ENCODE results near the gene FAM83F. TPM values are rescaled to one million over a fixed set of nuclear protein-coding genes. Genes with fewer than 3 reads are reported as not detected.
A peak's percentile ranks its signal among the peaks of the same experiment; 100 is the strongest.
"Not testable (repeated sequence)": the region's sequence is repeated elsewhere in the genome, so short reads cannot be mapped to it uniquely, and the experiment has no call there.

FAM83F gene
- polyA plus RNA-seq, 4 donors, result 8.5 to 19.9 (median 14.0) TPM

DNA sequence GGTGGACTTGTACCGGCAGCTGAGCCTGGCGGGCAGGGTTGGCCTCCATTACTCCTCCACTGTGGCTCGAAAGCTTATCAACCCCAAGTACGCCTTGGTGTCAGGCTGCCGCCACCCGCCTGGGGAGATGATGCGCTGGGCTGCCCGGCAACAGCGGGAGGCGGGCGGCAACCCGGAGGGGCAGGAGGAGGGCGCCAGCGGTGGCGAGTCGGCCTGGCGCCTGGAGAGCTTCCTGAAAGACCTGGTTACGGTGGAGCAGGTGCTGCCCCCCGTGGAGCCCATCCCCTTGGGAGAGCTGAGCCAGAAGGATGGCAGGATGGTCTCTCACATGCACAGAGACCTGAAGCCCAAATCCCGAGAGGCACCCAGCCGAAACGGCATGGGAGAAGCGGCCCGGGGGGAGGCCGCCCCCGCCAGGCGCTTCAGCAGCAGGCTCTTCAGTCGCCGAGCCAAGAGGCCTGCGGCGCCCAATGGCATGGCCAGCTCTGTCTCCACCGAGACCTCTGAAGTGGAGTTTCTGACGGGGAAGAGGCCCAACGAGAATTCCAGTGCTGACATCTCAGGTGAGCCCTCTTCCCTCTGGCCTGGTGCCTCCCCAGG, 26.7 kb downstream of the FAM83F start:
- H3K27ac ChIP-seq (ENCODE audit: low read depth in 1 of 3, low read length in 2 of 3), result no peak overlapping the region

DNA sequence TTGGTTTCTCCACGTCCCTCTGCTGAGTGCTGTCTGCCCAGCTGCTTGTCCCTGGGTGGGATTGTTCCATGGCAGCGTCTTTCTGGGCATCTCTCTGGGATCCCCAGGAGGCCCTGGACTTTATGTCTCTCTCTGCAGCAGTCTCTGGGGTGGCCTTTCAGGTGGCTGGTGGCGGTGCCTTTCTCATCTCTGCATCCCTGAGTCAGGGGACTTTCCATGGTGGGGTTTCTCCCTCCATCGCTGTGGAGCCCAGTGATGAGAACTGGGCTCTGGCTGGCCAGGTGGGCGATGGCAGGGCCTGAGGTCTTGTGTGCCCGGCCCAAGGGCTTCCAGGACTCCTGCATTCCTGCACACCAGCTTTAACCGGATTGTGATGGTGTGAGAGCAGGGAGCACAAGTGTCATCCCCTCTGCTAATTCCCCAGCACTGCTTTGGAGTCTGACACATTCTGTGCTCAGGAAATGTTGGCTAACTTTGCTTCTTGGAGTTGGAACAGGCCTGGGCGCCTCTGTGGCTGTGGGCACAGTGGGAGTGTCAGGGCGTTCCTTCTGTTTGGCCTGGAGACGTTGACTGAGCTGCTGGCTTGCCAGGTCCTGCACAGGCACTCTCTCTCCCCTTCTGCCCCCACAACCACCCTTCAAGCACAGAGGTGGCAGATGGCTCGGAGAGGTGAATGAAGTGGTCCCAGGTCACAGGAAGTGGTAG, 27.9 kb downstream of the FAM83F start:
- DNase-seq (no peak), FAIRE-seq (no peak)
- Histone ChIP-seq H3K27ac (ENCODE audit: low read depth in 1 of 3, low read length in 2 of 3) (no peak overlapping the region), H3K4me1 (ENCODE audit: control insufficient read depth in 3 of 3, insufficient read depth in 2 of 3, low read depth in 1 of 3, low read length in 2 of 3) (peaks cover 0 to 4% (median 0%) of the 10 kb centered on the region in 3 donors), H3K27me3 (ENCODE audit: control insufficient read depth in 3 of 3, insufficient read depth in 3 of 3, low read length in 3 of 3) (no peaks in the 10 kb centered on the region), H3K9me3 (ENCODE audit: control insufficient read depth in 2 of 2, insufficient read depth in 1 of 2, low read depth in 1 of 2, low read length in 1 of 2) (no peaks in the 10 kb centered on the region), H3K36me3 (ENCODE audit: control insufficient read depth in 3 of 3, insufficient read depth in 2 of 3, low read depth in 1 of 3, low read length in 3 of 3) (peaks cover 0 to 89% (median 6%) of the 10 kb centered on the region in 3 donors), H3K4me3 (ENCODE audit: low read depth in 1 of 3, low read length in 3 of 3) (no peak overlapping the region)
- 79 to 84% (median 81%) methylated on average over 11 of the region's 11 CpGs for WGBS, 3 donors

More for the DNA sequence above, 26.7 kb downstream of the FAM83F start:
- DNase-seq (no peak), FAIRE-seq (no peak)
- peaks cover 0 to 77% (median 6%) of the 10 kb centered on the region in 3 donors for H3K36me3 ChIP-seq (ENCODE audit: control insufficient read depth in 3 of 3, insufficient read depth in 2 of 3, low read depth in 1 of 3, low read length in 3 of 3)
- H3K4me1 ChIP-seq (ENCODE audit: control insufficient read depth in 3 of 3, insufficient read depth in 2 of 3, low read depth in 1 of 3, low read length in 2 of 3), result peaks cover 0 to 9% (median 0%) of the 10 kb centered on the region in 3 donors
- no peak overlapping the region for H3K4me3 ChIP-seq (ENCODE audit: low read depth in 1 of 3, low read length in 3 of 3)
- no peaks in the 10 kb centered on the region for H3K27me3 ChIP-seq (ENCODE audit: control insufficient read depth in 3 of 3, insufficient read depth in 3 of 3, low read length in 3 of 3)
- 88 to 93% (median 92%) methylated on average over 22 to 34 of the region's 34 CpGs for WGBS, 3 donors
- H3K9me3 ChIP-seq (ENCODE audit: control insufficient read depth in 2 of 2, insufficient read depth in 1 of 2, low read depth in 1 of 2, low read length in 1 of 2), result no peaks in the 10 kb centered on the region

DNA sequence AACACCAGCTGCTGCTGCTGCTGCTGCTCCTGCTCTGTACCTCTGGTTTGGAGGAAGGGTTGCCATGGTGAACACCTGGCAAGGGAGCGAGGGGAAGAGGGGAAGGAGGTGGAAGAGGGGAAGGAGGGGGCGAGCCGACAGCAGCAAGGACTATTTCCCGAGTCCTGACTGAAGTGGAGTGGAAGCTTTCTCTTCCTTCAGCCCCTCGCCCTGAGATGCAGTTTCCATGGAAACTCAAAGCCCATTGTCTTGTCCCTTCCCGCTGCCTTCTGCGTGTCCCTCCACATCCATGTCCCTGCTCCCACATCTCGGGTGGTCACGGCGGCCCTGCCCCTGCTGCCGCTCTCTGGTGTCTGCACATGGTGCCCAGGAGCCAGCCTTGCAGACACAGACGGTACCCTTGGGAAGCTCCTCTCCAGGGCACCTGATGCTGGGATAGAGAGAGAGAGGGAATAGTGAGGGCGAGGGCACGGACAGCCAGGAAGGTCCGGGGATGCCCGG, 28.6 kb downstream of the FAM83F start:
- DNase-seq (no peak), FAIRE-seq (no peak)
- no peak overlapping the region for H3K4me3 ChIP-seq (ENCODE audit: low read depth in 1 of 3, low read length in 3 of 3)
- peaks cover 0 to 89% (median 6%) of the 10 kb centered on the region in 3 donors for H3K36me3 ChIP-seq (ENCODE audit: control insufficient read depth in 3 of 3, insufficient read depth in 2 of 3, low read depth in 1 of 3, low read length in 3 of 3)
- peaks cover 0 to 4% (median 0%) of the 10 kb centered on the region in 3 donors for H3K4me1 ChIP-seq (ENCODE audit: control insufficient read depth in 3 of 3, insufficient read depth in 2 of 3, low read depth in 1 of 3, low read length in 2 of 3)
- 79 to 84% (median 80%) methylated on average over 16 of the region's 16 CpGs for WGBS, 3 donors
- no peaks in the 10 kb centered on the region for H3K9me3 ChIP-seq (ENCODE audit: control insufficient read depth in 2 of 2, insufficient read depth in 1 of 2, low read depth in 1 of 2, low read length in 1 of 2)
- no peak overlapping the region for H3K27ac ChIP-seq (ENCODE audit: low read depth in 1 of 3, low read length in 2 of 3)
- H3K27me3 ChIP-seq (ENCODE audit: control insufficient read depth in 3 of 3, insufficient read depth in 3 of 3, low read length in 3 of 3), result no peaks in the 10 kb centered on the region

DNA sequence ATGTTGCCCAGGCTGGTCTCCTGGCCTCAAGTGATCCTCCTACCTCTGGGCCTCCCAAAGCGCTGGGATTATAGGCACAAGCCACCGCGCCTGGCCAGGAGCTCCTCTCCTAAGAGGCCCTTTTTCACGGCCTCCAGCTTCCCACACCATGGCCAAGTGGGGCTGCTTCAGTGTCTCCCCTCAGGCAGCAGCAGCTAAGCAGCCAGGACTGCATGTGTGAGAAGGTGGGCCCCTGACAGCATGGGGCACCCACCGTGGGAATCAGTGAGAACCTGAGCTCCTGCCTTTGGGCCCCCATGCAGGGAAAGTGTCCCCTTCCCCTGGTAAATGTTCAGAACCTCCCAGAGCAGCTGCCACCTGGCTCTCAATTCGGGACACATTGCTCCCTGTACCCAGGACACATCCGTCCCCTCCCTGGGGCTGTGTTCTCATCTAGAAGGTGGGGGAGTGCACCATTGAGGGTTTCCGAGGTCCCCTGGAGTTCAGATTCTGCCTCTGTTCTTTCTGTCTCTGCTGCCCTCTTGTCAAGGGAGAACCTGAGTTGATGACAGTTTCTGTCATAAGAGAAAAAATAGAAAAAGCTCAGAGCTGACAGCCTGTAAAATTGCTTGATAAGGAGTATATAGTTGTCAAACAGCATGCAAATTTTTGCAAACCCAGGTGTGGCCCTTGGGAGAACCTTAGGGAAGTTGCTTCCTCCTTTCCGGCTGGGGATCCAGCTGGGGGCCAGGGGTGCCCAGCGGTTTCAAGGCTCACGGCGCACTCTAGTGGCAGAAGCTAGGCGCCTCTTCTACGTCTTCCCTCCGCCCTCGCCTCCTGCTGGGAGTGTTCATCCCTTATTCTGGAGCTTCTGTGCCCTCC, 29.7 kb downstream of the FAM83F start:
- H3K36me3 ChIP-seq (ENCODE audit: control insufficient read depth in 3 of 3, insufficient read depth in 2 of 3, low read depth in 1 of 3, low read length in 3 of 3), result peaks cover 0 to 89% (median 6%) of the 10 kb centered on the region in 3 donors
- H3K4me1 ChIP-seq (ENCODE audit: control insufficient read depth in 3 of 3, insufficient read depth in 2 of 3, low read depth in 1 of 3, low read length in 2 of 3), result peaks cover 0 to 4% (median 0%) of the 10 kb centered on the region in 3 donors
- 32 to 35% (median 33%) methylated on average over 16 of the region's 16 CpGs for WGBS, 3 donors
- H3K9me3 ChIP-seq (ENCODE audit: control insufficient read depth in 2 of 2, insufficient read depth in 1 of 2, low read depth in 1 of 2, low read length in 1 of 2), result no peaks in the 10 kb centered on the region
- H3K27me3 ChIP-seq (ENCODE audit: control insufficient read depth in 3 of 3, insufficient read depth in 3 of 3, low read length in 3 of 3), result no peaks in the 10 kb centered on the region
- no peak overlapping the region for H3K27ac ChIP-seq (ENCODE audit: low read depth in 1 of 3, low read length in 2 of 3)
- no peak overlapping the region for H3K4me3 ChIP-seq (ENCODE audit: low read depth in 1 of 3, low read length in 3 of 3)
- peak; percentile 75 to 85 for DNase-seq
- no peak for FAIRE-seq

DNA sequence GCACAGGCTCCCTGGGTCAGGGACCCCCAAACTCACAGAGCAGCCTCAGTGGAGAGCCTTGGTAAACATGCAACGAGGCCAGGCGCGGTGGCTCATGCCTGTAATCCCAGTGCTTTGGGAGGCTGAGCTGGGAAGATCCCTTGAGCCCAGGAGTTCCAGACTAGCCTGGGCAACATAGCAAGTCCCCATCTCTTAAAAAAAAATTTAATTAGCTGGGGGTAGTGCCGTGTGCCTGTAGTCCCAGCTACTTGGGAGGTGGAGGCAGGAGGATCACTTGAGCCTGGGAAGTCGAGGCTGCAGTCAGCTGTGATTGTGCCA, 30.3 kb downstream of the FAM83F start:
- not testable (repeated sequence) for H3K4me3 ChIP-seq (ENCODE audit: low read depth in 1 of 3, low read length in 3 of 3); FAIRE-seq; H3K4me1 ChIP-seq (ENCODE audit: control insufficient read depth in 3 of 3, insufficient read depth in 2 of 3, low read depth in 1 of 3, low read length in 2 of 3); H3K9me3 ChIP-seq (ENCODE audit: control insufficient read depth in 2 of 2, insufficient read depth in 1 of 2, low read depth in 1 of 2, low read length in 1 of 2); DNase-seq; H3K27ac ChIP-seq (ENCODE audit: low read depth in 1 of 3, low read length in 2 of 3); H3K27me3 ChIP-seq (ENCODE audit: control insufficient read depth in 3 of 3, insufficient read depth in 3 of 3, low read length in 3 of 3)
- peaks cover 0 to 89% (median 6%) of the 10 kb centered on the region in 3 donors for H3K36me3 ChIP-seq (ENCODE audit: control insufficient read depth in 3 of 3, insufficient read depth in 2 of 3, low read depth in 1 of 3, low read length in 3 of 3)
- 38 to 56% (median 53%) methylated on average over 5 of the region's 5 CpGs for WGBS, 3 donors

DNA sequence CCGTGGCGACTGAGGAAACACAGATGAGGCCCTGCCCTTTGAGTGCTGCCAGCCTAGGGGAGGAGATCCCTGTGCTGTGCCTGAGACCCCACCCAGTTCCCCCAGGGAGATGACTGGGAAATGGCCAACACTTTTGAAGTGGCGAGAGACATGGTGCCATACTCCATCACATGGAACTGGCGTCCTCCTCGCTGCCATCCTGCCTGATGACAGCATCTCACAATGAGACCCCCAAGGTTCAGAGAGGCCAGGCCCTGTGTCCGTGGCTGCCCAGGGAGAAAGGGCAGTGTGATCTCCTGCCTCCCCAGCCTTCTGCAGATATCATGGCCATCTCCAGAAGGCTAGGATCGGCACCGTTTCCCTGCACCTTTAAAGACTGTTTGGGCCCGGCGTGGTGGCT, 31.1 kb downstream of the FAM83F start:
- Histone ChIP-seq H3K4me3 (ENCODE audit: low read depth in 1 of 3, low read length in 3 of 3) (no peak overlapping the region), H3K27ac (ENCODE audit: low read depth in 1 of 3, low read length in 2 of 3) (no peak overlapping the region), H3K4me1 (ENCODE audit: control insufficient read depth in 3 of 3, insufficient read depth in 2 of 3, low read depth in 1 of 3, low read length in 2 of 3) (peaks cover 0 to 4% (median 0%) of the 10 kb centered on the region in 3 donors), H3K27me3 (ENCODE audit: control insufficient read depth in 3 of 3, insufficient read depth in 3 of 3, low read length in 3 of 3) (no peaks in the 10 kb centered on the region), H3K36me3 (ENCODE audit: control insufficient read depth in 3 of 3, insufficient read depth in 2 of 3, low read depth in 1 of 3, low read length in 3 of 3) (peaks cover 0 to 92% (median 6%) of the 10 kb centered on the region in 3 donors), H3K9me3 (ENCODE audit: control insufficient read depth in 2 of 2, insufficient read depth in 1 of 2, low read depth in 1 of 2, low read length in 1 of 2) (no peaks in the 10 kb centered on the region)
- WGBS, 3 donors, result 94 to 96% (median 95%) methylated on average over 10 of the region's 10 CpGs
- no peak for FAIRE-seq
- DNase-seq, result no peak

DNA sequence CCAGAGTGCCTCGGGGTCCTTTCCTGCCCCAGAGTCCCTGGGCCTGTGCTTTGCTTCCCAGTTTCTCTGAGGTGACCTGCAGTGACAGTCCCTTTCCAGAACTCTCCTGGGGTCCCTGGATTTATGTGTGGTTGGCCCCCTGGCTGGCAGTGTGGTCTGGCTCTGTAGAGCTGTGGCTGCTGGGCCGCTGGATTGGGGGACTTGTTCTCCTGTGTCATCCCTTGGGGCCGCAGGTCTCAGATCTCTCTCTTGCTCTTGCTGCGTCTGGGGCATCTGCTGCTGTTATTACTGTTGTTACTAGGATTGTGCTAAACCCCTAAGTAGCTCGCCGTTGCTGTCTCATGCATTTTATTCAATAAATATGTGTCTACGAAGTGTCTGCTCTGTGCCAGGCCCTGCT, 31.9 kb downstream of the FAM83F start:
- Histone ChIP-seq H3K4me3 (ENCODE audit: low read depth in 1 of 3, low read length in 3 of 3) (no peak overlapping the region), H3K27me3 (ENCODE audit: control insufficient read depth in 3 of 3, insufficient read depth in 3 of 3, low read length in 3 of 3) (no peaks in the 10 kb centered on the region), H3K9me3 (ENCODE audit: control insufficient read depth in 2 of 2, insufficient read depth in 1 of 2, low read depth in 1 of 2, low read length in 1 of 2) (no peaks in the 10 kb centered on the region), H3K27ac (ENCODE audit: low read depth in 1 of 3, low read length in 2 of 3) (no peak overlapping the region), H3K36me3 (ENCODE audit: control insufficient read depth in 3 of 3, insufficient read depth in 2 of 3, low read depth in 1 of 3, low read length in 3 of 3) (peaks cover 0 to 89% (median 3%) of the 10 kb centered on the region in 3 donors), H3K4me1 (ENCODE audit: control insufficient read depth in 3 of 3, insufficient read depth in 2 of 3, low read depth in 1 of 3, low read length in 2 of 3) (peaks cover 0 to 4% (median 0%) of the 10 kb centered on the region in 3 donors)
- DNase-seq (no peak), FAIRE-seq (no peak)
- 90 to 96% (median 90%) methylated on average over 7 of the region's 7 CpGs for WGBS, 3 donors

All from small intestine (tissue), 7 donors.